Progenitor cell of endocrine pancreas (in vitro differentiated cells): ENCODE measurements around the gene CHCT1. TPM values are rescaled to one million over a fixed set of nuclear protein-coding genes. Genes with fewer than 3 reads are reported as not detected.

Source experiments
- DNase-seq: peaks from one replicate; pipeline ENCODE4 v3.0.0; 2021; ENCODE audit warnings: low spot score; ENCODE audit not compliant: unreplicated experiment
- H3K27ac Mint-ChIP-seq: 2 replicates; pipeline ENCODE4 v1.8.0; 2021; ENCODE audit warnings: mild to moderate bottlenecking, moderate library complexity, mixed read lengths
- H3K27me3 Mint-ChIP-seq: 2 replicates; pipeline ENCODE4 v1.8.0; 2021; ENCODE audit warnings: mixed read lengths
- H3K36me3 Mint-ChIP-seq: 2 replicates; pipeline ENCODE4 v1.8.0; 2022; ENCODE audit warnings: mixed read lengths; ENCODE audit not compliant: insufficient read depth
- H3K4me1 Mint-ChIP-seq: 2 replicates; pipeline ENCODE4 v1.8.0; 2021; ENCODE audit warnings: low read depth, mixed read lengths
- H3K4me3 Mint-ChIP-seq: 2 replicates; pipeline ENCODE4 v1.8.0; 2021; ENCODE audit warnings: low read depth, mild to moderate bottlenecking, moderate library complexity, mixed read lengths
- H3K9me3 Mint-ChIP-seq: 2 replicates; pipeline ENCODE4 v1.8.0; 2021; ENCODE audit warnings: low read depth, mixed read lengths
- CTCF ChIP-seq: fragments of 200-600 bp; sonication (generic); IDR thresholded peaks from one replicate; pipeline ENCODE4 v1.5.0; 2021; ENCODE audit warnings: antibody characterized with exemption, mild to moderate bottlenecking; ENCODE audit not compliant: unreplicated experiment
- total RNA-seq: library from RNA; stranded (reverse); gene quantifications from 2 replicates; pipeline ENCODE4 v1.2.1, GENCODE V29; 2021

CHCT1 gene
- total RNA-seq, 1 donor from 2014 or later, result not detected

- no peak for DNase-seq
- Mint-ChIP-seq H3K4me1 (no peaks in the 10 kb centered on the region), H3K27ac (no peak overlapping the region), H3K27me3 (no peaks in the 10 kb centered on the region), H3K9me3 (no peaks in the 10 kb centered on the region), H3K4me3 (no peak overlapping the region), H3K36me3 (peaks cover 30% of the 10 kb centered on the region)
- TF ChIP-seq CTCF, result no peak
Observed at GRCh38 chr17:60463157-60463835, 41.0 kb downstream of the CHCT1 start.

GRCh38 chr17:60464343-60464742 lies 42.1 kb downstream of the CHCT1 start:
- TF ChIP-seq CTCF, result no peak
- Mint-ChIP-seq H3K36me3 (peaks cover 22% of the 10 kb centered on the region), H3K9me3 (no peaks in the 10 kb centered on the region), H3K27ac (peak overlapping the region; percentile 68), H3K4me1 (no peaks in the 10 kb centered on the region), H3K4me3 (no peak overlapping the region), H3K27me3 (no peaks in the 10 kb centered on the region)
- DNase-seq, result no peak

GRCh38 chr17:60468371-60468770 lies 46.1 kb downstream of the CHCT1 start:
- Mint-ChIP-seq H3K9me3 (peaks cover 4% of the 10 kb centered on the region), H3K27ac (no peak overlapping the region), H3K27me3 (no peaks in the 10 kb centered on the region), H3K4me3 (no peak overlapping the region), H3K4me1 (no peaks in the 10 kb centered on the region), H3K36me3 (peaks cover 35% of the 10 kb centered on the region)
- DNase-seq, result no peak
- no peak for TF ChIP-seq CTCF

GRCh38 chr17:60471451-60471850 lies 49.2 kb downstream of the CHCT1 start:
- Mint-ChIP-seq H3K9me3 (peaks cover 4% of the 10 kb centered on the region), H3K36me3 (peaks cover 29% of the 10 kb centered on the region), H3K27me3 (no peaks in the 10 kb centered on the region), H3K4me3 (no peak overlapping the region), H3K27ac (no peak overlapping the region), H3K4me1 (peaks cover 3% of the 10 kb centered on the region)
- DNase-seq, result no peak
- no peak for TF ChIP-seq CTCF

DNA sequence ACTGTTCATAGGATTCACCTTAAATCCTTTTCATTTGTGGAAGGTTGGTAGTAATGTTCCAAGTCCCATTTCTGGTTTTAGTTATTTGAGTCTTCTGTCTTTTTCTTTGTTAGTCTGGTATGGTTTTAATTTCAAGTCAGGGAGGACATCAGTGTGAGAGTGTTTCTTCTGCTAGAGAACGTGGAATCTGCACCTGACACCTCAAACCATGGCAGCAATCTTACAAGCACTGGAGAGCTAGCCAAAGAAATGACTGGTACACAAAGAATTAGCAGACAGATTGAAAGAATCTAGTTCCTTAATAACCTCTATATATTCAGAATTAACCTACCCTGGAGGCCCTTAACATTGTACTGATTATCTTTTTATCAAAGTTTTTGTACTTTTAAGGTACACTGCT lies 50.2 kb downstream of the CHCT1 start:
- no peak for DNase-seq
- Mint-ChIP-seq H3K4me1 (peaks cover 3% of the 10 kb centered on the region), H3K9me3 (peaks cover 4% of the 10 kb centered on the region), H3K4me3 (no peak overlapping the region), H3K27ac (no peak overlapping the region), H3K27me3 (no peaks in the 10 kb centered on the region), H3K36me3 (peaks cover 33% of the 10 kb centered on the region)
- TF ChIP-seq CTCF, result no peak
